Middle frontal gyrus (tissue), 1 donor: ENCODE results near the gene FAM120B.
"Not testable (repeated sequence)": the region's sequence is repeated elsewhere in the genome, so short reads cannot be mapped to it uniquely, and the experiment has no call there.

Source experiments
- DNase-seq: peaks from one replicate; pipeline ENCODE4 v3.0.0-alpha.2; 2015; ENCODE audit warnings: low spot score; ENCODE audit errors: extremely low spot score

Gene FAM120B

GRCh38 chr6:170306324-170307079, at the start of gene FAM120B:
TSS of gene FAM120B (plus strand) at chr6:170306758. CDS start at chr6:170317391, 10,633 bp downstream.
- peak; percentile 97 for DNase-seq

- DNase-seq = no peak
Observed at GRCh38 chr6:170257376-170257775, 49.2 kb upstream of the FAM120B start.

- DNase-seq = no peak
Observed at GRCh38 chr6:170258407-170258806, 48.2 kb upstream of the FAM120B start.

GRCh38 chr6:170259278-170259677, 47.3 kb upstream of the FAM120B start:
- DNase-seq = no peak

GRCh38 chr6:170260686-170261085, 45.9 kb upstream of the FAM120B start:
- DNase-seq = no peak

GRCh38 chr6:170261643-170262488, 44.7 kb upstream of the FAM120B start:
- DNase-seq = no peak

GRCh38 chr6:170262489-170263088, 44.0 kb upstream of the FAM120B start:
- DNase-seq = peak; percentile 25

- no peak for DNase-seq
Observed at GRCh38 chr6:170263410-170263809, 43.1 kb upstream of the FAM120B start.

- no peak for DNase-seq
Observed at GRCh38 chr6:170264086-170264485, 42.5 kb upstream of the FAM120B start.

- DNase-seq = not testable (repeated sequence)
Observed at GRCh38 chr6:170264644-170265043, 41.9 kb upstream of the FAM120B start.

- DNase-seq = peak; percentile 13
Observed at GRCh38 chr6:170265655-170266054, 40.9 kb upstream of the FAM120B start.

- peak; percentile 50 for DNase-seq
Observed at GRCh38 chr6:170266061-170266825, 40.3 kb upstream of the FAM120B start.

- DNase-seq = no peak
Observed at GRCh38 chr6:170267688-170268087, 38.9 kb upstream of the FAM120B start.

- no peak for DNase-seq
Observed at GRCh38 chr6:170268216-170269129, 38.1 kb upstream of the FAM120B start.

GRCh38 chr6:170269151-170269845, 37.3 kb upstream of the FAM120B start:
- no peak for DNase-seq

GRCh38 chr6:170269846-170270541, 36.6 kb upstream of the FAM120B start:
- DNase-seq = no peak

GRCh38 chr6:170270984-170271593, 35.5 kb upstream of the FAM120B start:
- DNase-seq = no peak

GRCh38 chr6:170271771-170272314, 34.7 kb upstream of the FAM120B start:
- no peak for DNase-seq
